Measurements from ENCODE around the gene MRPL38. TPM values are rescaled to one million over a fixed set of nuclear protein-coding genes. Genes with fewer than 3 reads are reported as not detected.
"Not testable (repeated sequence)": the region's sequence is repeated elsewhere in the genome, so short reads cannot be mapped to it uniquely, and the experiment has no call there.

The MRPL38 gene
- total and polyA plus RNA-seq, 4 donors, result 47.8 to 105 (median 66.1) TPM

- DNase-seq (no peak), ATAC-seq (ENCODE audit: insufficient read depth, low FRiP score) (no peak)
- H3K27me3 ChIP-seq (ENCODE audit: control insufficient read depth in 3 of 3, insufficient read depth in 3 of 3, low read length in 2 of 3), result no peaks in the 10 kb centered on the region
- peak overlapping the region; percentile 87 to 96 for H3K27ac ChIP-seq (ENCODE audit: low read depth in 1 of 2, low read length in 1 of 2)
- H3K9ac ChIP-seq (ENCODE audit: insufficient read depth in 1 of 2, low read length in 2 of 2), result no peak overlapping the region
- no peaks in the 10 kb centered on the region for H3K9me3 ChIP-seq (ENCODE audit: control insufficient read depth in 4 of 4, insufficient read depth in 3 of 4, low read length in 3 of 4)
- TF ChIP-seq, protein P1, sequence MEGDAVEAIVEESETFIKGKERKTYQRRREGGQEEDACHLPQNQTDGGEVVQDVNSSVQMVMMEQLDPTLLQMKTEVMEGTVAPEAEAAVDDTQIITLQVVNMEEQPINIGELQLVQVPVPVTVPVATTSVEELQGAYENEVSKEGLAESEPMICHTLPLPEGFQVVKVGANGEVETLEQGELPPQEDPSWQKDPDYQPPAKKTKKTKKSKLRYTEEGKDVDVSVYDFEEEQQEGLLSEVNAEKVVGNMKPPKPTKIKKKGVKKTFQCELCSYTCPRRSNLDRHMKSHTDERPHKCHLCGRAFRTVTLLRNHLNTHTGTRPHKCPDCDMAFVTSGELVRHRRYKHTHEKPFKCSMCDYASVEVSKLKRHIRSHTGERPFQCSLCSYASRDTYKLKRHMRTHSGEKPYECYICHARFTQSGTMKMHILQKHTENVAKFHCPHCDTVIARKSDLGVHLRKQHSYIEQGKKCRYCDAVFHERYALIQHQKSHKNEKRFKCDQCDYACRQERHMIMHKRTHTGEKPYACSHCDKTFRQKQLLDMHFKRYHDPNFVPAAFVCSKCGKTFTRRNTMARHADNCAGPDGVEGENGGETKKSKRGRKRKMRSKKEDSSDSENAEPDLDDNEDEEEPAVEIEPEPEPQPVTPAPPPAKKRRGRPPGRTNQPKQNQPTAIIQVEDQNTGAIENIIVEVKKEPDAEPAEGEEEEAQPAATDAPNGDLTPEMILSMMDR (IDR thresholded peaks at IDR 0.05; ENCODE audit: control extremely low read depth, extremely low read depth), result no peak
- peaks cover 0 to 11% (median 7%) of the 10 kb centered on the region in 4 donors for H3K36me3 ChIP-seq (ENCODE audit: control insufficient read depth in 4 of 4, insufficient read depth in 4 of 4, low read length in 4 of 4)
- H3K4me3 ChIP-seq, result no peak overlapping the region
- peaks cover 3 to 55% (median 31%) of the 10 kb centered on the region in 5 donors for H3K4me1 ChIP-seq (ENCODE audit: control insufficient read depth in 5 of 5, insufficient read depth in 5 of 5, low read length in 5 of 5)
- WGBS, 2 donors, result 62 to 79% methylated on average over 11 of the region's 11 CpGs
Observed at GRCh38 chr17:75873587-75874322, 30.9 kb downstream of the MRPL38 start.

- peaks cover 3 to 58% (median 31%) of the 10 kb centered on the region in 5 donors for H3K4me1 ChIP-seq (ENCODE audit: control insufficient read depth in 5 of 5, insufficient read depth in 5 of 5, low read length in 5 of 5)
- ATAC-seq (ENCODE audit: insufficient read depth, low FRiP score), result no peak
- 41 to 48% methylated on average over 13 of the region's 13 CpGs for WGBS, 2 donors
Observed at GRCh38 chr17:75872434-75873351, 32.0 kb downstream of the MRPL38 start.

DNA sequence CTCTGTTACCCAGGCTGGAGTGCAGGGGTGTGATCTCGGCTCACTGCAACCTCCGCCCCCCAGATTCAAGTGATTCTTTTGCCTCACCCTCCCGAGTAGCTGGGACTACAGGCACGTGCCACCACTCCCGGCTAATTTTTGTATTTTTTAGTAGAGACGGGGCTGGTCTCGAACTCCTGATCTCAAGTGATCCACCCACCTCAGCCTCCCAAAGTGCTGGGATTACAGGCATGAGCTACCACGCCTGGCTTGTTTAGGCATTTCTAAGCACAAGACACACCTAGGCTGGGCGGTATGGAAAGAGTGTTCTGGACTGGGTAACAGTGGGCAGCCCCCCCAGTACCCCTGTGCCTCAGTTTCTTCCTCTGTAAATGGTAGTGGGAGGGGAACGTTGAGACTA is 34.5 kb downstream of the MRPL38 start:
- not testable (repeated sequence) for H3K27me3 ChIP-seq (ENCODE audit: control insufficient read depth in 3 of 3, insufficient read depth in 3 of 3, low read length in 2 of 3); DNase-seq; ATAC-seq (ENCODE audit: insufficient read depth, low FRiP score); H3K4me3 ChIP-seq; H3K9ac ChIP-seq (ENCODE audit: insufficient read depth in 1 of 2, low read length in 2 of 2); H3K9me3 ChIP-seq (ENCODE audit: control insufficient read depth in 4 of 4, insufficient read depth in 3 of 4, low read length in 3 of 4)
- Histone ChIP-seq H3K4me1 (ENCODE audit: control insufficient read depth in 5 of 5, insufficient read depth in 5 of 5, low read length in 5 of 5) (peaks cover 3 to 39% (median 18%) of the 10 kb centered on the region in 5 donors), H3K27ac (ENCODE audit: low read depth in 1 of 2, low read length in 1 of 2) (peak overlapping the region; percentile 62 to 88), H3K36me3 (ENCODE audit: control insufficient read depth in 4 of 4, insufficient read depth in 4 of 4, low read length in 4 of 4) (peaks cover 0 to 11% (median 1%) of the 10 kb centered on the region in 4 donors)
- 73 to 89% methylated on average over 10 of the region's 10 CpGs for WGBS, 2 donors

More at GRCh38 chr17:75872434-75873351, 32.0 kb downstream of the MRPL38 start:
- TF ChIP-seq, protein P1 (IDR thresholded peaks at IDR 0.05; ENCODE audit: control extremely low read depth, extremely low read depth), result no peak
- Histone ChIP-seq H3K27me3 (ENCODE audit: control insufficient read depth in 3 of 3, insufficient read depth in 3 of 3, low read length in 2 of 3) (no peaks in the 10 kb centered on the region), H3K36me3 (ENCODE audit: control insufficient read depth in 4 of 4, insufficient read depth in 4 of 4, low read length in 4 of 4) (peaks cover 0 to 11% (median 7%) of the 10 kb centered on the region in 4 donors), H3K4me3 (no peak overlapping the region), H3K9me3 (ENCODE audit: control insufficient read depth in 4 of 4, insufficient read depth in 3 of 4, low read length in 3 of 4) (no peaks in the 10 kb centered on the region), H3K9ac (ENCODE audit: insufficient read depth in 1 of 2, low read length in 2 of 2) (peak overlapping the region in 1 of 2 donors; percentile 9), H3K27ac (ENCODE audit: low read depth in 1 of 2, low read length in 1 of 2) (peak overlapping the region; percentile 87 to 96)
- peak; percentile 66 to 75 (median 70) for DNase-seq
